Stomach (tissue), 4 donors: ENCODE data around the gene EMD.

ENCODE experiments used
- POLR2A ChIP-seq, 4 donors: fragments of 450-650 bp; IDR thresholded peaks; one replicate each; pipeline ENCODE4 v1.6.1; 2016; ENCODE audit warnings: antibody characterized with exemption in 4 of 4, control low read depth in 2 of 4, mild to moderate bottlenecking in 1 of 4, moderate library complexity in 1 of 4
- POLR2AphosphoS5 ChIP-seq, 3 donors: sonication (generic); formaldehyde crosslinking; IDR thresholded peaks; one replicate each; pipeline ENCODE4 v1.6.1; 2016; ENCODE audit warnings: antibody characterized with exemption in 3 of 3
- TF ChIP-seq, protein P1 (sequence below), 7 experiments: fragments of 450-650 bp in 4 of 7; fragments of 200-600 bp in 3 of 7; sonication (generic) in 3 of 7; IDR thresholded peaks; one replicate each; pipeline ENCODE4 v1.5.1; 2016 to 2019; ENCODE audit warnings: antibody characterized with exemption in 7 of 7, control low read depth in 2 of 7, mild to moderate bottlenecking in 1 of 7

DNA sequence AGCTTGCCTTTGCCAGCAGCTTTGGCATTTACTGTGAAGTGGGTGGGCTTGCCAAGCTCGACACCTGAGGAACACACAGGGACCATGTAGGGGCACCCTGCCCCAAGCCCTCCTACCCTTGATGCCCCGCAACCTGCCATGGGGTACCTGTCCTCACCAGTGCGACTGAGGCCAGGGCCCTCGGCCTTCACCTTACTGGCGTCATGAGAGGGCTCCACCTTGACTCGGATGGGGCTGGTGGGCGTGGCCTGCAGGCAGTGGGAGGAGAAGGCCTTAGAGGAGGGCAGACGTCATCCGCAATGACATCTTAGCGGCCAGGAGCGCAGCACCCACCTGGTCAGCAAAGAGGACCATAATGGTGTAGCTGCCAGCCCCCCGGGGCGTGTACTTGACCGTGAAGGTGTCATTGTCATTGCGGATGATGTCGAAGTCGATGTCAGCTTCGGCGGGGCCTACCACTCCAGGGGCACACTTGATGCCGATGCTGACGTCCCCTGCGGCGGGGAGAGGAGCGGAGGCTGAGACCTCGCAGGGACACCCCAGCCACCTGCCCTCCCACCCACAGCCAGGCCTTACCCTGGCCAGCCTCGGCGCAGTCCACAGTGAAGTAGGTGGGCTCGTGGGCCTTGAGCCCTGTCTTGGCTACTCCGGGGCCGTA is 16.9 kb upstream of the EMD start:
- TF ChIP-seq POLR2AphosphoS5 (IDR thresholded peaks at IDR 0.05) = no peak
- TF ChIP-seq, protein P1, sequence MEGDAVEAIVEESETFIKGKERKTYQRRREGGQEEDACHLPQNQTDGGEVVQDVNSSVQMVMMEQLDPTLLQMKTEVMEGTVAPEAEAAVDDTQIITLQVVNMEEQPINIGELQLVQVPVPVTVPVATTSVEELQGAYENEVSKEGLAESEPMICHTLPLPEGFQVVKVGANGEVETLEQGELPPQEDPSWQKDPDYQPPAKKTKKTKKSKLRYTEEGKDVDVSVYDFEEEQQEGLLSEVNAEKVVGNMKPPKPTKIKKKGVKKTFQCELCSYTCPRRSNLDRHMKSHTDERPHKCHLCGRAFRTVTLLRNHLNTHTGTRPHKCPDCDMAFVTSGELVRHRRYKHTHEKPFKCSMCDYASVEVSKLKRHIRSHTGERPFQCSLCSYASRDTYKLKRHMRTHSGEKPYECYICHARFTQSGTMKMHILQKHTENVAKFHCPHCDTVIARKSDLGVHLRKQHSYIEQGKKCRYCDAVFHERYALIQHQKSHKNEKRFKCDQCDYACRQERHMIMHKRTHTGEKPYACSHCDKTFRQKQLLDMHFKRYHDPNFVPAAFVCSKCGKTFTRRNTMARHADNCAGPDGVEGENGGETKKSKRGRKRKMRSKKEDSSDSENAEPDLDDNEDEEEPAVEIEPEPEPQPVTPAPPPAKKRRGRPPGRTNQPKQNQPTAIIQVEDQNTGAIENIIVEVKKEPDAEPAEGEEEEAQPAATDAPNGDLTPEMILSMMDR (IDR thresholded peaks at IDR 0.05) = no peak
- no peak for TF ChIP-seq POLR2A (IDR thresholded peaks at IDR 0.05)
